ENCODE measurements around the gene METAP1.
"Not testable (repeated sequence)": the region's sequence is repeated elsewhere in the genome, so short reads cannot be mapped to it uniquely, and the experiment has no call there.

The METAP1 gene

DNA sequence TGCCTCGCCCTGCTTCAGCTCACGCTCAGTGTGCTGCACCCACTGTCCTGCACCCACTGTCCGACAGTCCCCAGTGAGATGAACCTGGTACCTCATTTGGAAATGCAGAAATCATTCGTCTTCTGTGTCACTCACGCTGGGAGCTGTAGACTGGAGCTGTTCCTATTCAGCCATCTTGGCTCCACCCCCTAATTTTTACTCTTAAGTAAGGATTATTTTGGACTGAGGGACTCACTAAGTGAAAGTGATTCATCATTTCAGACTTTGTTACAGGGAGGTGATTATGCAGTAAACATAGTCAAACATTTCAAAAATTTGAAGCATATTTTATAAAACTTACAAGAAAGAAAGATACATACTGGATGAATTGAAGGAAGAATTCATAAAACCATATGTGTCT lies 104.3 kb downstream of the METAP1 start:
- not testable (repeated sequence) for DNase-seq (ENCODE audit: low spot score)

DNA sequence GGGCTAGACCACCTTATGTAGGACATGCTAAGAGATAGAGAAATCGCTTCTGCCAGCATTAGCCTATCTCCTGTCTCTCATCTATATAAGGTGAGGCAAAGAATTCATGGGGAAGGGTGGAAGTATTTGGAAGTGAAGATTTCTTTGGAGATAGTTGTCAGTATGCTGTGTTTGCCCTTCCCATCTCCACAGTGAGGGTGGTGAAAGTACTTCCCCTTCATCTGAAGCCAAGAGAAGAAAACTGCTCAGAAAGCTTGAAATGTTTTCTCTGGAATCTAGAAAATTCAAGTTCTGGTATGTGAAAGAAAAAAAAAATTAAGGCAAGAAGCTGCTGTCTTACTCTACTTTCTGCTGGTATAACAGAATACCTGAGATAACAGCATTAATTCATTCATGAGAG lies 105.4 kb downstream of the METAP1 start:
- DNase-seq (ENCODE audit: low spot score), result no peak

DNA sequence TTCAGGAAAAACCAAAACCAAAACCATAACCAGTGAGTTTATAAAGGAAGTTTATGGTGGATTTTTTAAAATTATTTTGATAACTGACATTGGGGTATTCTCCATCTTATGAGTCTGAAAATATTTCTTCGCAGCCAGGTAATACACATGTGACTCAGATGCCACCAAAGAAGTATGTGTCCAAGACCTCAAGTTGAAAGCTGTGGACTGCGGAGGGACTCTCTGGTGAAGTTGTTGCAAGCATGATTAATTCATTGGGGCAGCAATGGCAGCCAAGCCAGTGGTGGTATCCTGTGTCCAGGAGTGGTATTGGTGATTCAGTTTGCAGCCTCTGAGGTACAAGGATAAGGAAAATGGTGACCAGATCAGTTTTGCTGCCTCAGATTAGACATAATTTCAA lies 107.1 kb downstream of the METAP1 start:
- DNase-seq (ENCODE audit: low spot score), result no peak

DNA sequence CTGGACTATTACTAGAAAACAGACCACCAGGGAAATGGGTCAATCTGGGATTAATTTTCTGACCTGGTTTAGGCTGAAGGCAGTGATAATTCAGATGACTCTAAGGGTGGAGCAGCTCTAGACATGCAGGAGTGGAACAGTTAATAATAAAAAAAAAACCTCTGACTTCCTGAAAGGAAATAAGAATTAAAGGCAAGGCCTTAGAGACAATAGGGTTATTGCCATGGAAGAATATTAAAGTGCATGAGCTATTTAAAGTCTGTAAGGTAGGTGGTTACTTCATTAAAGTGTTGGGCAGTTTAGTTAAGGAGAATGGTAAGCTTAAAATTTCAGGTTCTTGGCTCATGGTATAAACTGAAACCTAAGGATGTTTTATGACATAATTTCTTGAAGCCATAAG lies 107.6 kb downstream of the METAP1 start:
- no peak for DNase-seq (ENCODE audit: low spot score)

DNA sequence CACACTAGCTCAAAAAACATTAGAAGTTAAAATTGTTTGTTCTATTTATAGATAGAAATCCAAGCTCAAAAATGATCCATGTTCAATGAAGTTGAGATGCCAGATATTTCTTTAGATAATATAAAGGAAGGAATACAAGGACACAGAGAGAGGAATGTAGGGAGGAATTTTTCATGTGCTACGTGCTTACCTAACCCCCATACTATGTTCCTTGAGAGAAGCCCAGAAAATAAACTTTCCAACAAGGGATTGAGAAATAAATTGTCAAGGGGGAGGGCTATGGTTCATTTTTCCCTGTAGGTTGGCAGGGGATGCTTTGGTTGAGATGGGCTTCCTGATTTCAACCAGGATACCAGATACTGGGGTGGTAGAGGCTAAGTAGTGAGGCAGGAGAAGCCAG lies 108.6 kb downstream of the METAP1 start:
- no peak for DNase-seq (ENCODE audit: low spot score)

DNA sequence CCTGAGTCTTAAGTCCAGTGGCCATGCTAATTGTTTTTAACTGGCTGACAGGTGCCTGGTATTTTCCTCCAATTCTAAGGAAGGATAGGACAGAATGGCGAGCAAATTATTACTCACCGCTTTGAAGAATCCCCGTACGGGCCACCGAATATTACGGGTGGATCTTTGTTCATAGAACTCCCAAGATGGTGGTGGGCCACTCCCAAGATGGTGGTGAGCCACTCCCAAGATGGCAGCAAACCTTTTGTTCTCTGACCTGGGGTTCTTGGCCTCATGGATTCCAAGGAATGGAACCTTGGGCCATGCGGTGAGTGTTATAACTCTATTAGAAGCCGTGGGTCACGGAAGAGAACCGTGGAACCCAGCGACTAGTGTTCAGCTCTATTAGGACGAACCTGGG lies 113.8 kb downstream of the METAP1 start:
- DNase-seq (ENCODE audit: low spot score), result not testable (repeated sequence)
